HCT116 (cell line): ENCODE measurements around the gene ETNPPL. TPM values are rescaled to one million over a fixed set of nuclear protein-coding genes. Genes with fewer than 3 reads are reported as not detected.

ENCODE experiments used
- ATAC-seq: fragments of 200-7000 bp; cut with Tn5 transposase; 2 replicates; pipeline ENCODE4 v1.9.1; 2020; ENCODE audit warnings: mild to moderate bottlenecking, moderate library complexity
- BruUV-seq: library from RNA; stranded (reverse); fragments of 400-500 nt; replicated peaks from 2 replicates; lab custom pipeline; 2021; lab: Mats Ljungman, UMichigan
- CTCF ChIA-PET: fragments of 300-600 bp; sonication (Branson Sonifier 250); formaldehyde crosslinking; loops from one replicate; lab custom pipeline; 2021; ENCODE audit warnings: antibody characterized with exemption; lab: Charles Lee
- POLR2A ChIA-PET: fragments of 300-600, 350-600 bp; sonication (Branson Sonifier 250); formaldehyde crosslinking; loops from one replicate; lab custom pipeline; 2021; ENCODE audit warnings: antibody characterized with exemption; lab: Charles Lee
- RAD21 ChIA-PET, 2 experiments: fragments of 300-600 bp; sonication (Branson Sonifier 250); formaldehyde crosslinking; loops; one replicate each; lab custom pipeline; 2023; ENCODE audit warnings: low total read pairs in 2 of 2; ENCODE audit not compliant: uncharacterized antibody in 2 of 2, unreplicated experiment in 2 of 2, low non-redundant PET in 1 of 2; lab: Charles Lee
- DNase-seq: peaks from one replicate; pipeline ENCODE4 v3.0.0-alpha.2; 2010; ENCODE audit warnings: low read depth, low spot score
- H2AFZ ChIP-seq: fragments of 200-600 bp; shearing (Covaris generic), sonication (generic); 2 replicates; pipeline ENCODE4 v1.6.1; 2017; ENCODE audit warnings: low read depth, mixed run types, mixed read lengths, antibody characterized with exemption, low read length; ENCODE audit not compliant: poor library complexity, severe bottlenecking
- H3K27ac ChIP-seq: 2 replicates; pipeline ENCODE4 v1.5.1; 2012; ENCODE audit warnings: low read depth, low read length
- H3K27me3 ChIP-seq: fragments of 200-600 bp; sonication (generic); 2 replicates; pipeline ENCODE4 v1.6.1; 2016; ENCODE audit warnings: mixed run types, low read length, mixed read lengths; ENCODE audit not compliant: insufficient read depth
- H3K36me3 ChIP-seq, 2 experiments: fragments of 200-500 bp in 1 of 2; fragments of 200-600 bp in 1 of 2; sonication (Bioruptor generic) in 1 of 2; sonication (generic) in 1 of 2; 2 replicates each; pipeline versions ENCODE4 v1.5.1 to v1.6.1; 2014 to 2016; ENCODE audit warnings: low read length in 2 of 2, inconsistent platforms in 1 of 2, mixed read lengths in 1 of 2, mixed run types in 1 of 2; ENCODE audit not compliant: insufficient read depth in 2 of 2, control insufficient read depth in 1 of 2
- H3K4me1 ChIP-seq, 2 experiments: fragments of 200-600 bp in 1 of 2; sonication (generic) in 1 of 2; 2 replicates each; pipeline versions ENCODE4 v1.5.1 to v1.6.1; 2012 to 2017; ENCODE audit warnings: low read length in 2 of 2, inconsistent platforms in 1 of 2, mild to moderate bottlenecking in 1 of 2, mixed read lengths in 1 of 2, mixed run types in 1 of 2, moderate library complexity in 1 of 2; ENCODE audit not compliant: insufficient read depth in 2 of 2, control insufficient read depth in 1 of 2
- H3K4me2 ChIP-seq: fragments of 200-600 bp; sonication (generic); 2 replicates; pipeline ENCODE4 v1.6.1; 2017; ENCODE audit warnings: mixed run types, low read length, mixed read lengths
- H3K4me3 ChIP-seq, 2 experiments: fragments of 200-600 bp in 1 of 2; sonication (generic) in 1 of 2; replicated peaks in 1 of 2; 2 replicates each; pipeline ENCODE4 v1.5.1; 2011 to 2016; ENCODE audit warnings: low read length in 2 of 2, control low read depth in 1 of 2, low read depth in 1 of 2, mild to moderate bottlenecking in 1 of 2, mixed read lengths in 1 of 2, mixed run types in 1 of 2
- H3K79me2 ChIP-seq: fragments of 200-600 bp; sonication (generic); 2 replicates; pipeline ENCODE4 v1.6.1; 2017; ENCODE audit warnings: mild to moderate bottlenecking, mixed run types, low read length, moderate library complexity, mixed read lengths; ENCODE audit not compliant: insufficient read depth
- H3K9ac ChIP-seq: fragments of 200-600 bp; sonication (generic); 2 replicates; pipeline ENCODE4 v1.6.1; 2016; ENCODE audit warnings: low read length, mixed read lengths
- H3K9me2 ChIP-seq: fragments of 200-600 bp; sonication (generic), shearing (Covaris generic); 2 replicates; pipeline ENCODE4 v1.6.1; 2017; ENCODE audit warnings: mixed run types, mild to moderate bottlenecking, moderate library complexity; ENCODE audit not compliant: insufficient read depth
- H3K9me3 ChIP-seq, 2 experiments: fragments of 200-500 bp in 1 of 2; fragments of 200-600 bp in 1 of 2; sonication (Bioruptor generic) in 1 of 2; sonication (generic) in 1 of 2; 2 replicates each; pipeline ENCODE4 v1.6.1; 2014 to 2017; ENCODE audit warnings: low read length in 2 of 2, mixed read lengths in 2 of 2, inconsistent platforms in 1 of 2, low read depth in 1 of 2, mild to moderate bottlenecking in 1 of 2, mixed run types in 1 of 2, moderate library complexity in 1 of 2; ENCODE audit not compliant: control insufficient read depth in 1 of 2, insufficient read depth in 1 of 2
- H4K20me1 ChIP-seq: fragments of 200-600 bp; sonication (generic), shearing (Covaris generic); 2 replicates; pipeline ENCODE4 v1.6.1; 2017; ENCODE audit warnings: mixed run types, mild to moderate bottlenecking, moderate library complexity; ENCODE audit not compliant: insufficient read depth
- CEBPB ChIP-seq: IDR thresholded peaks from 2 replicates; pipeline ENCODE4 v1.6.1; 2012; ENCODE audit warnings: low read depth
- CTCF ChIP-seq, 3 experiments: fragments of 200-600 bp in 1 of 3; sonication (generic) in 1 of 3; IDR thresholded peaks in 2 of 3; conservative IDR thresholded peaks in 1 of 3; 2 replicates each; pipeline ENCODE4 v1.5.1; 2012 to 2017; ENCODE audit warnings: low read depth in 2 of 3, low read length in 2 of 3, antibody characterized with exemption in 1 of 3, borderline replicate concordance in 1 of 3, control low read depth in 1 of 3, mild to moderate bottlenecking in 1 of 3, mixed read lengths in 1 of 3, mixed run types in 1 of 3, moderate library complexity in 1 of 3; ENCODE audit not compliant: insufficient read depth in 1 of 3
- EGR1 ChIP-seq: IDR thresholded peaks from 2 replicates; pipeline ENCODE4 v1.6.1; 2012; ENCODE audit warnings: low read depth
- ELF1 ChIP-seq: IDR thresholded peaks from 2 replicates; pipeline ENCODE4 v1.6.1; 2012; ENCODE audit warnings: low read depth, borderline replicate concordance
- FOSL1 ChIP-seq: IDR thresholded peaks from 2 replicates; pipeline ENCODE4 v1.6.1; 2012; ENCODE audit warnings: low read depth
- JUND ChIP-seq: IDR thresholded peaks from 2 replicates; pipeline ENCODE4 v1.6.1; 2012
- POLR2AphosphoS5 ChIP-seq: IDR thresholded peaks from 2 replicates; pipeline ENCODE4 v1.6.1; 2011; ENCODE audit warnings: mild to moderate bottlenecking, low read depth, low read length, moderate library complexity
- RAD21 ChIP-seq: IDR thresholded peaks from 2 replicates; pipeline ENCODE4 v1.6.1; 2012; ENCODE audit warnings: low read depth, mild to moderate bottlenecking
- SIN3A ChIP-seq: IDR thresholded peaks from 2 replicates; pipeline ENCODE4 v1.6.1; 2012; ENCODE audit warnings: low read depth
- TCF7L2 ChIP-seq: IDR thresholded peaks from 2 replicates; pipeline ENCODE4 v1.7.0; 2011; ENCODE audit warnings: borderline replicate concordance, inconsistent platforms; ENCODE audit not compliant: insufficient read depth, insufficient read length; ENCODE audit errors: extremely low read depth
- YY1 ChIP-seq: IDR thresholded peaks from 2 replicates; pipeline ENCODE4 v1.6.1; 2011; ENCODE audit warnings: low read length, low read depth, moderate library complexity, mild to moderate bottlenecking; ENCODE audit not compliant: insufficient replicate concordance; ENCODE audit errors: extremely low read depth
- ZBTB33 ChIP-seq: IDR thresholded peaks from 2 replicates; pipeline ENCODE4 v1.6.1; 2011; ENCODE audit warnings: mild to moderate bottlenecking, low read length, moderate library complexity; ENCODE audit not compliant: insufficient replicate concordance; ENCODE audit errors: extremely low read depth
- intact Hi-C: fragments of 100-400 bp; cut with micrococcal nuclease; formaldehyde crosslinking; loops from 2 replicates; pipeline ENCODE4 v1.10.0; 2022
- total RNA-seq: library from RNA; stranded (reverse); gene quantifications from one replicate; pipeline ENCODE4 v1.2.1, GENCODE V29; 2021; ENCODE audit not compliant: unreplicated experiment

The ETNPPL gene
- total RNA-seq, 1 experiment from 2014 or later = not detected

- H4K20me1 ChIP-seq = no peaks in the 10 kb centered on the region
- H2AFZ ChIP-seq = no peak overlapping the region
- no peak overlapping the region for H3K9ac ChIP-seq
- peaks cover 8% of the 10 kb centered on the region for H3K27me3 ChIP-seq
- H3K79me2 ChIP-seq = no peaks in the 10 kb centered on the region
- H3K9me3 ChIP-seq = no peaks in the 10 kb centered on the region
- ATAC-seq = no peak
- no peak overlapping the region for H3K27ac ChIP-seq
- H3K9me2 ChIP-seq = no peaks in the 10 kb centered on the region
- no peak for DNase-seq
- BruUV-seq = no TSS peak
- TF ChIP-seq YY1 = no peak
- TF ChIP-seq EGR1 = no peak
- no peak for TF ChIP-seq TCF7L2
- no peak for TF ChIP-seq POLR2AphosphoS5
- no peak for TF ChIP-seq RAD21
- TF ChIP-seq CTCF (IDR thresholded peaks at IDR 0.05 in 2 of 3, conservative IDR thresholded peaks at IDR 0.05 in 1 of 3; ENCODE audit: borderline replicate concordance in 1 of 3, insufficient read depth in 1 of 3, low read depth in 2 of 3, low read length in 2 of 3) = no peak
- no peak for TF ChIP-seq FOSL1
- no peak for TF ChIP-seq SIN3A
- TF ChIP-seq ZBTB33 = no peak
- no peak for TF ChIP-seq JUND
- TF ChIP-seq CEBPB = no peak
- no peak for TF ChIP-seq ELF1
- POLR2A ChIA-PET = no interaction called here
- no peaks in the 10 kb centered on the region for H3K4me1 ChIP-seq
- intact Hi-C loops = no loop called here
- CTCF ChIA-PET = no interaction called here
- RAD21 ChIA-PET = no interaction called here
- H3K36me3 ChIP-seq = no peaks in the 10 kb centered on the region
- no peak overlapping the region for H3K4me3 ChIP-seq
- no peak overlapping the region for H3K4me2 ChIP-seq
Observed at GRCh38 chr4:108804648-108805273, 41.9 kb upstream of the ETNPPL start.
